Nephron progenitor cell (in vitro differentiated cells): Measurements from ENCODE around the gene ELF5.

Source experiments
- DNase-seq: peaks from one replicate; pipeline ENCODE4 v3.0.0; 2021
- H3K27ac Mint-ChIP-seq: 2 replicates; pipeline ENCODE4 v1.8.0; 2021; ENCODE audit warnings: mild to moderate bottlenecking, moderate library complexity, mixed read lengths
- H3K27me3 Mint-ChIP-seq: 2 replicates; pipeline ENCODE4 v1.8.0; 2021; ENCODE audit warnings: mild to moderate bottlenecking, low read depth, mixed read lengths; ENCODE audit not compliant: poor library complexity
- H3K36me3 Mint-ChIP-seq: 2 replicates; pipeline ENCODE4 v1.8.0; 2021; ENCODE audit warnings: low read depth, mixed read lengths
- H3K4me1 Mint-ChIP-seq: 2 replicates; pipeline ENCODE4 v1.8.0; 2021; ENCODE audit warnings: mixed read lengths
- H3K4me3 Mint-ChIP-seq: 2 replicates; pipeline ENCODE4 v1.8.0; 2021; ENCODE audit warnings: mild to moderate bottlenecking, moderate library complexity, mixed read lengths
- H3K9me3 Mint-ChIP-seq: 2 replicates; pipeline ENCODE4 v1.8.0; 2021; ENCODE audit warnings: mild to moderate bottlenecking, moderate library complexity, mixed read lengths
- CTCF ChIP-seq: fragments of 200-600 bp; sonication (generic); IDR thresholded peaks from 2 replicates; pipeline ENCODE4 v1.5.0; 2021; ENCODE audit warnings: antibody characterized with exemption

Gene ELF5

GRCh38 chr11:34439610-34440198 is 73.9 kb downstream of the ELF5 start:
- Mint-ChIP-seq H3K36me3 (no peaks in the 10 kb centered on the region), H3K4me1 (peaks cover 9% of the 10 kb centered on the region), H3K9me3 (peaks cover 10% of the 10 kb centered on the region), H3K4me3 (peak overlapping the region; percentile 88), H3K27me3 (peaks cover 8% of the 10 kb centered on the region), H3K27ac (no peak overlapping the region)
- no peak for TF ChIP-seq CTCF
- no peak for DNase-seq

GRCh38 chr11:34438529-34439507 is 74.8 kb downstream of the ELF5 start, which contains the start of gene CAT:
TSS of gene CAT (plus strand) at chr11:34438934. CDS start at chr11:34439014, 80 bp downstream.
- peak; percentile 84 for DNase-seq
- H3K9me3 Mint-ChIP-seq: peaks cover 10% of the 10 kb centered on the region
- H3K27me3 Mint-ChIP-seq: peaks cover 8% of the 10 kb centered on the region
- H3K4me3 Mint-ChIP-seq: peak within 1 kb of the TSS; percentile 88
- no peak for TF ChIP-seq CTCF
- H3K4me1 Mint-ChIP-seq: peaks cover 9% of the 10 kb centered on the region
- H3K27ac Mint-ChIP-seq: no peak within 1 kb of the TSS
- no peaks in the 10 kb centered on the region for H3K36me3 Mint-ChIP-seq

- H3K27ac Mint-ChIP-seq: no peak overlapping the region
- TF ChIP-seq CTCF: no peak
These were observed 76.1 kb downstream of the ELF5 start for GRCh38 chr11:34437224-34438125.

GRCh38 chr11:34433899-34434298 is 79.7 kb downstream of the ELF5 start:
- DNase-seq: no peak
- no peaks in the 10 kb centered on the region for H3K27me3 Mint-ChIP-seq
- no peaks in the 10 kb centered on the region for H3K9me3 Mint-ChIP-seq
- no peak overlapping the region for H3K4me3 Mint-ChIP-seq
- H3K4me1 Mint-ChIP-seq: no peaks in the 10 kb centered on the region
- no peaks in the 10 kb centered on the region for H3K36me3 Mint-ChIP-seq
- no peak for TF ChIP-seq CTCF
- no peak overlapping the region for H3K27ac Mint-ChIP-seq

More at GRCh38 chr11:34437224-34438125, 76.1 kb downstream of the ELF5 start:
- DNase-seq: no peak
- Mint-ChIP-seq H3K36me3 (no peaks in the 10 kb centered on the region), H3K4me1 (peaks cover 9% of the 10 kb centered on the region), H3K4me3 (peak overlapping the region; percentile 88), H3K9me3 (peaks cover 10% of the 10 kb centered on the region), H3K27me3 (peaks cover 8% of the 10 kb centered on the region)

- Mint-ChIP-seq H3K9me3 (no peaks in the 10 kb centered on the region), H3K4me3 (no peak overlapping the region), H3K4me1 (no peaks in the 10 kb centered on the region), H3K27ac (no peak overlapping the region), H3K36me3 (no peaks in the 10 kb centered on the region), H3K27me3 (peaks cover 3% of the 10 kb centered on the region)
- no peak for TF ChIP-seq CTCF
- DNase-seq: no peak
These were observed 80.8 kb downstream of the ELF5 start for GRCh38 chr11:34432822-34433221.
